Myometrial cell (primary cell): ENCODE results near the gene NXPH4. TPM values are rescaled to one million over a fixed set of nuclear protein-coding genes. Genes with fewer than 3 reads are reported as not detected.

Experiments used
- total RNA-seq: library from RNA; depleted of rRNA; stranded (reverse); fragments of >200 nt; gene quantifications from 2 replicates; pipeline ENCODE4 v1.2.3, GENCODE V29; 2015

Gene NXPH4
- total RNA-seq, result 0.71 and 1.2 TPM in 2 replicates

DNA sequence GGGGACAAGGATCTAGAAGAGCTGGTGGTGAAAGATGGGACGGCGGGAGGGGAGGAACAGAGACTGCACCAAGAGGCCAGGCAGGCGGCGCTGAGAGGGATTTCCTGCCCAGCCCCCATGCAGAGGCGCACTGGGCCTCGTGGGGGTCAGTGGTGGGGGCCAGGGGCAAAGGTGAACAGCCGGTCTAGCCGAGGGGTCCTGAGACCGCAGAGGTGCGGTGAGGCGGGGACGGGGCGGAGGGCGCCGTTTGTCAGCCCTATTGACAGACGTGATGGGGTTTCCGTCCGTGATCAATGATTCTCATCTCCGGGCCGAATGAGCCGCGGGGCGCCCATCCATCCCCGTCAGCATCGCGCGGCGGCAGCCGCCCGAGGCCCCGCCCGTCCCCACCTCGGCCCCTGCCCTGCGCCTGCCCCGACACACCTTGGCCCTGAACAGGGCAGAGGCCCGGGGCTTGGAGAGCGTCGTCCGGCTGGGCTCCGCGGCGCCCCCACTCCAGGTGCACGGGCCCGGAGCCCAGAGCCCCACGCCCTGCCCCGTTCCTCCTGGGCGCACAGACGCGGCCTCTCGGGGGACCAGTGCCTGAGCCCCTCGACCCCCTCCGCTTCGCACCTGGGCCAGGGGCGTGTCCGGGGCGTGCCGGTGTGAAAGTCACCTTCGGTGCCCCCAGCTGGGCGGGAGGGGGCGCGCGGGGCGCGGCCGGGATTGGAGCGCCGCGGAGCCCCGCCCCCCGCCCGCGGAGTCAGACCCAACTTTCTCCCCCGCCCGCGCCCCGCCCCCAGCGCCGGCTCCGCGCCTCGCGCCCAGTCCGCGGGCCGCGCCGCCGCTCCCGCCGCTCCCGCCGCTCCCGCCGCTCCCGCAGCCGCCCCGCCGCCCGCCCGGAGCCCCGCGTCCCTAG, at the start of gene NXPH4:
Gene NXPH4, plus strand, starts transcription at position 781 of the 898 bp plus-strand sequence. CDS start 176 bp downstream, outside the sequence.

DNA sequence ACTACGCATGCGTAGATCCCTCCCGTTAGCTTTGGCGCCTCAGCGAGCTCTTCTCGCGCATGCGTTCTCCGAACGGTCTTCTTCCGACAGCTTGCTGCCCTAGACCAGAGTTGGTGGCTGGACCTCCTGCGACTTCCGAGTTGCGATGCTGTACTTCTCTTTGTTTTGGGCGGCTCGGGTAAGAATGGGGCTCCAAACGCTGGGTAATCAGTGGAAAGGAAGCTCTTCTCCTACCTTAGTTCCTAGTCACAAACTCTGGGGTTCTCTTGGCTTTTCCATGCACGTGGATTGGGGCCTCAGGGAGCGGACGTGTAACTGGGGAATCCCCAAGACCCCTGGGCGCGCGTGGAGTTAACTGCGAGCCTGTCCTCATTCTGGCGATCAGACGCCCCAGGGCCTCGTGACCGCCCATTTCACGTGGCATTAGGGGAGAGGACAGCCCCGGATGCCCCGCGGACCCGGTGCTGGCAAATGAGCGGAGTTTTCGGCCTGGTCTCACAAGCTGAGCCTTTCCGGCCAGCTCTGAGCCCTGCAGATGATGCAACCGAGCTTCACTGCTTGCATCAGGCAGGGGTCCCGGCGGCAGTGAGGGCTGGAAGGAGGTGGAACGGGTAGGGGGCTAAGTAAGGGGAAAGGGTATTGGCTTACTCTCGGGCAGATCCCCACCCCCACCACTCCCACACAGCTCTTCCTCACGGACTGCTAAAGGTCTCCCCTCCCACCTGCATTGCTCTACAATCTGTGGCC, 13.2 kb downstream of the NXPH4 start, which contains the start of gene SHMT2:
Gene SHMT2, plus strand, starts transcription at position 78 of the 747 bp plus-strand sequence. Its CDS starts 68 bp downstream, at position 146.

DNA sequence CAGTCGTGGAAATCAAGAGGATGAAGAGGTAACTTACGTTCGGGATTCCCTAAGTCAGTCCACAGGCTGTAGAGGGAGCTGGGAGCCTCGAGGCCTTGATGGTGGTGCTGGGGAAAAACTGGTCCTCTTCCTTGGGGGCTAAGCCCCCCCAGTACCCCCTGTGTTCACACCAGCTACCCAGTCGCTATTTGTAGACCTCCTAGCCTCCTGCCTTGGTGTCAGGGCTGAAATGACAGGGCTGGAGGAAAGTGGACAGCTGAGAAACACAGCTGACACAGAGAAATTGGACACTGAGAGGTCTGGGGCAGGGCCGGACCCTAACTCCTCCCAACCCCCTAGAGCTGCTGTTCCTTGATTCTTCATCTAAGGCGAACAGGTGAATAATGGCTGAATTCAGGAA, 34.4 kb downstream of the NXPH4 start, which contains the start of gene STAC3:
Gene STAC3, minus strand, starts transcription at position 232 of the 400 bp plus-strand sequence. CDS start 1,551 bp downstream, outside the sequence.

Other genes with a start within 250 kb of the NXPH4 start
- 2.3 and 2.7 TPM in 2 replicates for gene ZBTB39, start 210.2 kb upstream of the NXPH4 start, total RNA-seq
- not detected in 2 replicates for gene TAC3, start 200.3 kb upstream of the NXPH4 start, total RNA-seq
- gene MYO1A, start 166.7 kb upstream of the NXPH4 start, total RNA-seq, result not detected in 2 replicates
- gene NEMP1, start 138.0 kb upstream of the NXPH4 start, total RNA-seq, result 8.9 and 9.0 TPM in 2 replicates
- 62.0 and 84.5 TPM in 2 replicates for gene NAB2, start 127.7 kb upstream of the NXPH4 start, total RNA-seq
- 88.5 and 91.3 TPM in 2 replicates for gene STAT6, start 105.4 kb upstream of the NXPH4 start, total RNA-seq
- gene LRP1, start 88.3 kb upstream of the NXPH4 start, total RNA-seq, result 46.1 and 51.4 TPM in 2 replicates
- gene LRP1-AS, start 69.2 kb upstream of the NXPH4 start, total RNA-seq, result not detected in 2 replicates
- 297 and 311 TPM in 2 replicates for gene SHMT2, start 12.9 kb downstream of the NXPH4 start, total RNA-seq
- gene STAC3, start 34.4 kb downstream of the NXPH4 start, total RNA-seq, result 0.18 TPM in 1 of 2 replicates, not detected in the other
- 19.3 and 23.9 TPM in 2 replicates for gene R3HDM2, start 214.2 kb downstream of the NXPH4 start, total RNA-seq
- not detected in 2 replicates for gene INHBC, start 218.0 kb downstream of the NXPH4 start, total RNA-seq
- gene INHBE, start 238.5 kb downstream of the NXPH4 start, total RNA-seq, result 3.5 and 6.2 TPM in 2 replicates
- 1.4 and 3.7 TPM in 2 replicates for gene GLI1, start 243.0 kb downstream of the NXPH4 start, total RNA-seq